SK-N-SH (cell line): ENCODE results near the gene XRN1. TPM values are rescaled to one million over a fixed set of nuclear protein-coding genes. Genes with fewer than 3 reads are reported as not detected.
A peak's percentile ranks its signal among the peaks of the same experiment; 100 is the strongest.

ENCODE experiments used
- CTCF ChIA-PET: fragments of 300-600, 350-600 bp; formaldehyde crosslinking; extraction: SDS; loops from one replicate; lab custom pipeline; 2021; lab: Yijun Ruan, JAX
- POLR2A ChIA-PET: fragments of 350-600 bp; sonication (Branson Sonifier 250); formaldehyde crosslinking; extraction: SDS; loops from one replicate; lab custom pipeline; 2020; ENCODE audit warnings: antibody characterized with exemption, inconsistent platforms; lab: Yijun Ruan, JAX
- DNase-seq: peaks from one replicate; pipeline ENCODE4 v3.0.0; 2012
- H2AFZ ChIP-seq: fragments of 200-600 bp; sonication (generic); 2 replicates; pipeline ENCODE4 v1.8.1; 2016; ENCODE audit warnings: antibody characterized with exemption, mild to moderate bottlenecking, low read depth
- H3F3A ChIP-seq: fragments of 200-600 bp; sonication (generic); replicated peaks from 2 replicates; pipeline ENCODE3; 2016; ENCODE audit warnings: antibody characterized with exemption, mild to moderate bottlenecking; ENCODE audit not compliant: insufficient read depth
- H3K27ac ChIP-seq, 2 experiments: fragments of 200-500 bp in 1 of 2; fragments of 200-600 bp in 1 of 2; sonication (Bioruptor generic) in 1 of 2; sonication (generic), shearing (Covaris generic) in 1 of 2; 2 replicates each; pipeline versions ENCODE4 v1.5.1 to v1.6.1; 2014 to 2016; ENCODE audit warnings: low read depth in 2 of 2, inconsistent platforms in 1 of 2, low read length in 1 of 2, mild to moderate bottlenecking in 1 of 2, mixed read lengths in 1 of 2
- H3K27me3 ChIP-seq: fragments of 200-600 bp; sonication (generic), shearing (Covaris generic); 2 replicates; pipeline ENCODE4 v1.6.1; 2016; ENCODE audit warnings: mixed run types; ENCODE audit not compliant: insufficient read depth
- H3K36me3 ChIP-seq, 2 experiments: fragments of 200-500 bp in 1 of 2; fragments of 200-600 bp in 1 of 2; sonication (Bioruptor generic) in 1 of 2; sonication (generic) in 1 of 2; replicated peaks in 1 of 2; 2 replicates each; pipeline versions ENCODE3 to v1.5.1; 2014 to 2016; ENCODE audit warnings: low read length in 1 of 2, mild to moderate bottlenecking in 1 of 2; ENCODE audit not compliant: insufficient read depth in 2 of 2, control insufficient read depth in 1 of 2
- H3K4me1 ChIP-seq, 2 experiments: fragments of 200-500 bp in 1 of 2; fragments of 200-600 bp in 1 of 2; sonication (Bioruptor generic) in 1 of 2; sonication (generic), shearing (Covaris generic) in 1 of 2; 2 replicates each; pipeline versions ENCODE4 v1.5.1 to v1.6.1; 2014 to 2016; ENCODE audit warnings: low read depth in 1 of 2, low read length in 1 of 2, mixed run types in 1 of 2; ENCODE audit not compliant: insufficient read depth in 2 of 2, control insufficient read depth in 1 of 2
- H3K4me2 ChIP-seq: fragments of 200-600 bp; sonication (generic), shearing (Covaris generic); 2 replicates; pipeline ENCODE4 v1.6.1; 2017; ENCODE audit warnings: mixed run types
- H3K4me3 ChIP-seq, 2 experiments: fragments of 200-500 bp in 1 of 2; fragments of 200-600 bp in 1 of 2; sonication (Bioruptor generic) in 1 of 2; sonication (generic), shearing (Covaris generic) in 1 of 2; 2 replicates each; pipeline versions ENCODE4 v1.5.1 to v1.8.1; 2014 to 2016; ENCODE audit warnings: low read depth in 2 of 2, inconsistent platforms in 1 of 2, low read length in 1 of 2, mild to moderate bottlenecking in 1 of 2, mixed read lengths in 1 of 2, moderate library complexity in 1 of 2
- H3K79me2 ChIP-seq: fragments of 200-600 bp; sonication (generic); 2 replicates; pipeline ENCODE4 v1.8.1; 2017; ENCODE audit warnings: mild to moderate bottlenecking; ENCODE audit not compliant: insufficient read depth
- H3K9ac ChIP-seq: fragments of 200-600 bp; sonication (generic); 2 replicates; pipeline ENCODE4 v1.6.1; 2017; ENCODE audit warnings: mixed run types
- H3K9me2 ChIP-seq: fragments of 200-600 bp; sonication (generic); 2 replicates; pipeline ENCODE4 v1.6.1; 2017; ENCODE audit warnings: mixed run types
- H3K9me3 ChIP-seq: fragments of 200-600 bp; sonication (generic); 2 replicates; pipeline ENCODE4 v1.6.1; 2017; ENCODE audit warnings: mixed run types, mild to moderate bottlenecking, moderate library complexity
- H4K20me1 ChIP-seq: fragments of 200-600 bp; sonication (generic); 2 replicates; pipeline ENCODE4 v1.6.1; 2017; ENCODE audit warnings: mild to moderate bottlenecking, mixed run types; ENCODE audit not compliant: insufficient read depth
- CHD2 ChIP-seq: fragments of 150-350 bp; IDR thresholded peaks from 2 replicates; pipeline ENCODE4 v1.6.1; 2018; ENCODE audit warnings: low read length; ENCODE audit not compliant: partially characterized antibody
- CTCF ChIP-seq: fragments of 200-600 bp; sonication (generic); IDR thresholded peaks from 2 replicates; pipeline ENCODE4 v1.6.1; 2017; ENCODE audit warnings: antibody characterized with exemption, mild to moderate bottlenecking, moderate library complexity
- ELF1 ChIP-seq: IDR thresholded peaks from 2 replicates; pipeline ENCODE4 v1.4.0; 2012
- EZH2phosphoT487 ChIP-seq: fragments of 200-600 bp; sonication (generic); IDR thresholded peaks from 2 replicates; pipeline ENCODE4 v1.6.1; 2017; ENCODE audit warnings: low read depth, mixed run types, mild to moderate bottlenecking, antibody characterized with exemption, moderate library complexity, borderline replicate concordance
- FOSL2 ChIP-seq: IDR thresholded peaks from 2 replicates; pipeline ENCODE4 v1.4.0; 2012; ENCODE audit warnings: low read depth, mild to moderate bottlenecking, moderate library complexity, borderline replicate concordance
- FOXJ3 ChIP-seq: sonication (generic); formaldehyde crosslinking; IDR thresholded peaks from 2 replicates; pipeline ENCODE4 v1.5.1; 2020; ENCODE audit warnings: mild to moderate bottlenecking, missing genetic modification reagents
- FOXM1 ChIP-seq: IDR thresholded peaks from 2 replicates; pipeline ENCODE4 v1.4.0; 2012; ENCODE audit warnings: low read depth, mild to moderate bottlenecking
- GABPA ChIP-seq: IDR thresholded peaks from 2 replicates; pipeline ENCODE4 v1.4.0; 2012; ENCODE audit warnings: low read depth, mild to moderate bottlenecking
- MXI1 ChIP-seq: IDR thresholded peaks from 2 replicates; pipeline ENCODE4 v1.6.1; 2012; ENCODE audit warnings: mild to moderate bottlenecking, low read depth, low read length, improper control_type of control experiment
- NRF1 ChIP-seq: IDR thresholded peaks from 2 replicates; pipeline ENCODE4 v1.6.1; 2012; ENCODE audit warnings: low read depth, mild to moderate bottlenecking, low read length
- PBX3 ChIP-seq: IDR thresholded peaks from 2 replicates; pipeline ENCODE4; 2012
- RCOR1 ChIP-seq: fragments of 150-350 bp; IDR thresholded peaks from 2 replicates; pipeline ENCODE4 v1.6.1; 2017; ENCODE audit warnings: antibody characterized with exemption, low read length
- RXRA ChIP-seq: IDR thresholded peaks from 2 replicates; pipeline ENCODE4 v1.4.0; 2012; ENCODE audit warnings: low read depth, mild to moderate bottlenecking, borderline replicate concordance
- SMC3 ChIP-seq: IDR thresholded peaks from 2 replicates; pipeline ENCODE4 v1.6.1; 2012; ENCODE audit warnings: low read depth, low read length, improper control_type of control experiment
- TAF1 ChIP-seq: IDR thresholded peaks from 2 replicates; pipeline ENCODE4 v1.6.1; 2012; ENCODE audit warnings: low read depth, mild to moderate bottlenecking, low read length, moderate library complexity, borderline replicate concordance
- TEAD4 ChIP-seq: IDR thresholded peaks from 2 replicates; pipeline ENCODE4 v1.4.0; 2012; ENCODE audit warnings: mild to moderate bottlenecking, borderline replicate concordance; ENCODE audit not compliant: insufficient read depth
- USF2 ChIP-seq: fragments of 150-350 bp; IDR thresholded peaks from 2 replicates; pipeline ENCODE4 v1.6.1; 2017; ENCODE audit warnings: antibody characterized with exemption, low read length, low read depth, borderline replicate concordance
- YY1 ChIP-seq: IDR thresholded peaks from 2 replicates; pipeline ENCODE4 v1.4.0; 2012; ENCODE audit warnings: low read depth, mild to moderate bottlenecking
- WGBS: methylation state at CpG from one replicate; pipeline ENCODE4 v1.1.6; 2017; ENCODE audit warnings: low lambda C conversion rate; 5-methylcytosine and 5-hydroxymethylcytosine counted together
- polyA plus RNA-seq, 3 experiments: library from polyadenylated mRNA; depleted of rRNA; stranded (reverse); fragments of >200 nt; gene quantifications; 2 replicates each; pipeline ENCODE4 v1.2.3, GENCODE V29; 2012
- TF ChIP-seq, protein P1 (sequence below): IDR thresholded peaks from 2 replicates; pipeline ENCODE4 v1.4.0; 2012; ENCODE audit warnings: low read depth

Gene XRN1
- polyA plus RNA-seq, 1 of the 3 experiments (the other 2 are of a cell fraction), result 2.7 TPM

DNA sequence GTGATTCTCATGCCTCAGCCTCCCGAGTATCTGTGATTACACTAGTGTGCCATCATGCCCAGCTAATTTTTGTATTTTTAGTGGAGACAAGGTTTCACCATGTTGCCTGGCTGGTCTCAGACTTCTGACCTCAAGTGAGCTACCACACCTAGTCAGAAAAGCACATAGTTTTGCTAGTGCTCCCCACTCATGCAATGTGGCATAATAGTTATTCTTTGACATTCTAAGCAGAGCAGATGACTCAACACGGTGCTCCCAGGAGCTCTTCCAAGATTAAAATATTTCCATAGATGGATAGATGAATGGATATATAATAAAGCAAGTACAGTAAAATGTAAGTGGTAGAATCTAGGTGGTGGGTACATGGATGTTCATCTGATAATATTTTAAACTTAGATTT lies 169.4 kb downstream of the XRN1 start:
- ChIA-PET CTCF (interaction anchor here (1.0 to 2.4 kb wide), 2 partner anchors 9 to 153 kb away, joined by 3 to 12 read pairs; no protein-coding TSS in a partner anchor), POLR2A (no interaction called here)
- WGBS, result 83% methylated on average over 2 of the region's 2 CpGs
- Histone ChIP-seq H3K36me3 (no peaks in the 10 kb centered on the region), H3F3A (peaks cover 4% of the 10 kb centered on the region), H3K27me3 (no peaks in the 10 kb centered on the region), H3K9ac (no peak overlapping the region), H2AFZ (no peak overlapping the region), H3K4me2 (no peak overlapping the region), H3K4me1 (no peaks in the 10 kb centered on the region), H3K27ac (no peak overlapping the region), H3K9me3 (no peaks in the 10 kb centered on the region), H3K4me3 (no peak overlapping the region), H4K20me1 (no peaks in the 10 kb centered on the region), H3K9me2 (no peaks in the 10 kb centered on the region), H3K79me2 (no peaks in the 10 kb centered on the region)
- TF ChIP-seq RCOR1 (no peak), NRF1 (no peak), TAF1 (no peak), ELF1 (no peak), CHD2 (no peak), GABPA (no peak), SMC3 (no peak), FOXJ3 (no peak), TEAD4 (no peak), FOSL2 (no peak), USF2 (no peak), EZH2phosphoT487 (no peak), MXI1 (no peak)
- TF ChIP-seq, protein P1, sequence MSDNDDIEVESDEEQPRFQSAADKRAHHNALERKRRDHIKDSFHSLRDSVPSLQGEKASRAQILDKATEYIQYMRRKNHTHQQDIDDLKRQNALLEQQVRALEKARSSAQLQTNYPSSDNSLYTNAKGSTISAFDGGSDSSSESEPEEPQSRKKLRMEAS, result no peak
- no peak for DNase-seq

GRCh38 chr3:142276781-142277180 lies 171.1 kb downstream of the XRN1 start:
- Histone ChIP-seq H3K27me3 (no peaks in the 10 kb centered on the region), H3K27ac (peak overlapping the region in 1 of 2 experiments; percentile 10; a peak in 1 of 4 replicates), H4K20me1 (no peaks in the 10 kb centered on the region)
- TF ChIP-seq RCOR1, result no peak
- no peak for TF ChIP-seq CHD2
- TF ChIP-seq FOXM1, result no peak
- no peak for TF ChIP-seq CTCF
- no peak for TF ChIP-seq YY1
- no peak for TF ChIP-seq RXRA
- TF ChIP-seq PBX3, result no peak
- TF ChIP-seq, all 33 proteins: peak for 0
- H3K4me1 ChIP-seq, result peaks cover 0 to 6% of the 10 kb centered on the region in 2 experiments; a peak in 1 of 4 replicates
- no peak overlapping the region for H3K4me3 ChIP-seq
- H3K36me3 ChIP-seq, result no peaks in the 10 kb centered on the region
- H3K9me3 ChIP-seq, result no peaks in the 10 kb centered on the region
- ChIA-PET CTCF (interaction anchor here (1.4 kb wide), 1 partner anchor 151 kb away, joined by 6 read pairs; no protein-coding TSS in a partner anchor), POLR2A (no interaction called here)
- H3K9ac ChIP-seq, result no peak overlapping the region
- no peak for DNase-seq
- peaks cover 8% of the 10 kb centered on the region for H3F3A ChIP-seq
- H3K4me2 ChIP-seq, result no peak overlapping the region
- H2AFZ ChIP-seq, result no peak overlapping the region
- 47% methylated on average over 2 of the region's 2 CpGs for WGBS
- no peaks in the 10 kb centered on the region for H3K79me2 ChIP-seq
- no peaks in the 10 kb centered on the region for H3K9me2 ChIP-seq
